Fibroblast of lung (primary cell): Measurements from ENCODE around the gene RREB1. TPM values are rescaled to one million over a fixed set of nuclear protein-coding genes. Genes with fewer than 3 reads are reported as not detected.

Experiments used
- DNase-seq, 2 donors: peaks; one replicate each; pipeline versions ENCODE4 v3.0.0 to v3.0.0-alpha.2; 2010; ENCODE audit warnings: low read depth in 2 of 2
- H2AFZ ChIP-seq: 2 replicates; pipeline ENCODE4 v1.5.1; 2012; ENCODE audit warnings: low read length, control low read depth, inconsistent platforms
- H3K27ac ChIP-seq: 2 replicates; pipeline ENCODE4 v1.5.1; 2011; ENCODE audit warnings: low read length, control low read depth; ENCODE audit not compliant: insufficient read depth
- H3K27me3 ChIP-seq: 2 replicates; pipeline ENCODE4 v1.5.1; 2011; ENCODE audit warnings: mild to moderate bottlenecking, low read length; ENCODE audit not compliant: control insufficient read depth, insufficient read depth
- H3K36me3 ChIP-seq: 2 replicates; pipeline ENCODE4 v1.5.1; 2011; ENCODE audit warnings: low read length; ENCODE audit not compliant: control insufficient read depth, insufficient read depth
- H3K4me1 ChIP-seq: 2 replicates; pipeline ENCODE4 v1.5.1; 2011; ENCODE audit warnings: low read length; ENCODE audit not compliant: control insufficient read depth, insufficient read depth; ENCODE audit errors: extremely low read depth
- H3K4me2 ChIP-seq: 2 replicates; pipeline ENCODE4 v1.5.1; 2011; ENCODE audit warnings: low read length, control low read depth; ENCODE audit not compliant: insufficient read depth; ENCODE audit errors: extremely low read depth
- H3K4me3 ChIP-seq, 4 experiments: fragments of 200-600 bp in 1 of 4; sonication (generic) in 1 of 4; replicated peaks in 1 of 4; 2 replicates each; pipeline ENCODE4 v1.5.1; 2011 to 2016; ENCODE audit warnings: low read length in 4 of 4, low read depth in 3 of 4, mild to moderate bottlenecking in 3 of 4, control low read depth in 2 of 4, inconsistent platforms in 1 of 4, mixed read lengths in 1 of 4; ENCODE audit not compliant: insufficient read depth in 1 of 4; ENCODE audit errors: control extremely low read depth in 1 of 4
- H3K79me2 ChIP-seq: 2 replicates; pipeline ENCODE4 v1.5.1; 2012; ENCODE audit warnings: mild to moderate bottlenecking, low read length, inconsistent platforms; ENCODE audit not compliant: control insufficient read depth, insufficient read depth
- H3K9ac ChIP-seq: 2 replicates; pipeline ENCODE4 v1.5.1; 2011; ENCODE audit warnings: mild to moderate bottlenecking, low read length, control low read depth; ENCODE audit not compliant: insufficient read depth
- H3K9me3 ChIP-seq: 2 replicates; pipeline ENCODE4 v1.5.1; 2012; ENCODE audit warnings: low read depth, low read length; ENCODE audit not compliant: control insufficient read depth, insufficient read depth
- H4K20me1 ChIP-seq: 2 replicates; pipeline ENCODE4 v1.5.1; 2011; ENCODE audit warnings: low read length; ENCODE audit not compliant: control insufficient read depth, insufficient read depth; ENCODE audit errors: extremely low read depth
- EZH2 ChIP-seq: IDR thresholded peaks from 2 replicates; pipeline ENCODE4 v1.5.1; 2012; ENCODE audit warnings: low read length, control low read depth, mild to moderate bottlenecking; ENCODE audit errors: missing control alignments
- polyA plus RNA-seq, 2 donors: library from polyadenylated mRNA; depleted of rRNA in 1 of 2; stranded (reverse) in 1 of 2; unstranded in 1 of 2; fragments of >200 nt; gene quantifications; 2 replicates each; pipeline ENCODE4 v1.2.1, GENCODE V29; 2011 to 2012; ENCODE audit warnings: missing spikeins in 1 of 2
- total RNA-seq: library from RNA; depleted of rRNA; stranded (reverse); fragments of >200 nt; gene quantifications from 2 replicates; pipeline ENCODE4 v1.2.1, GENCODE V29; 2014
- TF ChIP-seq, protein P1 (sequence below), 2 donors: IDR thresholded peaks in 1 of 2; conservative IDR thresholded peaks in 1 of 2; 1 replicate in 1 of 2; 2 replicates in 1 of 2; pipeline ENCODE4 v1.5.1; 2011 to 2012; ENCODE audit warnings: low read length in 2 of 2, control low read depth in 1 of 2, inconsistent platforms in 1 of 2, low read depth in 1 of 2, mild to moderate bottlenecking in 1 of 2

Gene RREB1
- total and polyA plus RNA-seq, 2 donors (not counting 1 experiment from before 2014, with no cell fraction given), result 2.4 to 18.8 TPM

DNA sequence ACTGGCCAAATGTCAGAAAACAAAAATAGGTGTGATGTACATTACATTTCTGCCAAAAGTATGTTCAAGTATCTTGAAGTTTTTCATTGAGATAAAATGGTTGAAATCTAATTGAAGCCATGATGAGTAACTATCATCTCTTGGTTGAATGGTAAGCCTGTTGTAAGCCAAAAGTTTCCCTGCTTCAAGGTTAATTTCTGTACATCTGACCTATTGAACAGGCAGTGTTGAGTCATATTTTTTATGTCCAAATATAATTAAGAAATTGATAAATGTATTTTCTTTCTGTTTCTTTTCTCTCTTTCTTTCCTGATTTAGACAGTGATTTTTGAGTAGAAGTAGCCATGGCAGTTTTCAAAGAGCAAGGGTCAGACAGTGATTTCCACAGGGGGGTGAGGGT, 4.4 kb downstream of the RREB1 start:
- H3K36me3 ChIP-seq, result no peaks in the 10 kb centered on the region
- no peaks in the 10 kb centered on the region for H3K9me3 ChIP-seq
- H3K79me2 ChIP-seq, result peaks cover 89% of the 10 kb centered on the region
- H3K4me1 ChIP-seq, result peaks cover 9% of the 10 kb centered on the region
- H3K4me3 ChIP-seq, result no peak overlapping the region
- H3K27ac ChIP-seq, result no peak overlapping the region
- TF ChIP-seq, protein P1, sequence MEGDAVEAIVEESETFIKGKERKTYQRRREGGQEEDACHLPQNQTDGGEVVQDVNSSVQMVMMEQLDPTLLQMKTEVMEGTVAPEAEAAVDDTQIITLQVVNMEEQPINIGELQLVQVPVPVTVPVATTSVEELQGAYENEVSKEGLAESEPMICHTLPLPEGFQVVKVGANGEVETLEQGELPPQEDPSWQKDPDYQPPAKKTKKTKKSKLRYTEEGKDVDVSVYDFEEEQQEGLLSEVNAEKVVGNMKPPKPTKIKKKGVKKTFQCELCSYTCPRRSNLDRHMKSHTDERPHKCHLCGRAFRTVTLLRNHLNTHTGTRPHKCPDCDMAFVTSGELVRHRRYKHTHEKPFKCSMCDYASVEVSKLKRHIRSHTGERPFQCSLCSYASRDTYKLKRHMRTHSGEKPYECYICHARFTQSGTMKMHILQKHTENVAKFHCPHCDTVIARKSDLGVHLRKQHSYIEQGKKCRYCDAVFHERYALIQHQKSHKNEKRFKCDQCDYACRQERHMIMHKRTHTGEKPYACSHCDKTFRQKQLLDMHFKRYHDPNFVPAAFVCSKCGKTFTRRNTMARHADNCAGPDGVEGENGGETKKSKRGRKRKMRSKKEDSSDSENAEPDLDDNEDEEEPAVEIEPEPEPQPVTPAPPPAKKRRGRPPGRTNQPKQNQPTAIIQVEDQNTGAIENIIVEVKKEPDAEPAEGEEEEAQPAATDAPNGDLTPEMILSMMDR (conservative IDR thresholded peaks at IDR 0.05 in 1 of 2, IDR thresholded peaks at IDR 0.05 in 1 of 2; ENCODE audit: low read depth in 1 of 2, low read length in 2 of 2), result no peak
- no peak for TF ChIP-seq EZH2
- no peak overlapping the region for H2AFZ ChIP-seq
- no peaks in the 10 kb centered on the region for H3K27me3 ChIP-seq
- no peak overlapping the region for H3K4me2 ChIP-seq
- H4K20me1 ChIP-seq, result peaks cover 6% of the 10 kb centered on the region
- no peak for DNase-seq
- H3K9ac ChIP-seq, result no peak overlapping the region

DNA sequence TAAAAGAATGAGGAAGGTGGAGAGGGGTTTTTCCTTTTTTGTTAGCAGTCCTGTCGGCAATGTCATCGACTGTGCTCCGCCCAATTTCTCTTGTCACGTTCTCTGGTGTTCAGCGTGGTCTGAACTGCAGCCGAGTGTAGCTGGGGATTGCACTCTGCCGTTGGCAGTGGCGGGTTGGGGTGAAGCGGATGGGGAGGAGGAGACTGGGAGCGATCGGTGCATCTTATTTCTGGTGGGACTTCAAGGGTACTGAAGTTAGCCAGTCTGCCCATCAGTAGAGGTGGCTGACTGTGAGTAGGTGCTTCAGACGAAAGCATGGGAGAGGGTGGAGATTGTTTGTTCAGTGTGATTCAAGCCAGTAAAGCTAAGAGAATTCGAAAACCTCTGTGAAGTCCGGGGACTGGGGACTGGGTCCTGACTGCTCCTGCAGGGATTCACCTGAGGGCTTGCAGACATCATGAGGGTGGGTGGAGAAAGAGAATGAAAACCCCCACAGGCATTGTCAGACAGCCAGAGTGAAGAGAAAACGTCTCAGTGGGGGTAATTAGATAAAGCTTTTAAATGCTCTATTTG, 5.1 kb downstream of the RREB1 start:
- Histone ChIP-seq H3K4me2 (no peak overlapping the region), H3K9ac (no peak overlapping the region), H3K9me3 (no peaks in the 10 kb centered on the region), H2AFZ (no peak overlapping the region), H3K27ac (no peak overlapping the region), H4K20me1 (peaks cover 6% of the 10 kb centered on the region), H3K79me2 (peaks cover 95% of the 10 kb centered on the region), H3K27me3 (no peaks in the 10 kb centered on the region), H3K4me3 (no peak overlapping the region), H3K4me1 (peaks cover 9% of the 10 kb centered on the region), H3K36me3 (no peaks in the 10 kb centered on the region)
- DNase-seq, result no peak
- TF ChIP-seq, protein P1 (conservative IDR thresholded peaks at IDR 0.05 in 1 of 2, IDR thresholded peaks at IDR 0.05 in 1 of 2; ENCODE audit: low read depth in 1 of 2, low read length in 2 of 2), result no peak
- TF ChIP-seq EZH2, result no peak

DNA sequence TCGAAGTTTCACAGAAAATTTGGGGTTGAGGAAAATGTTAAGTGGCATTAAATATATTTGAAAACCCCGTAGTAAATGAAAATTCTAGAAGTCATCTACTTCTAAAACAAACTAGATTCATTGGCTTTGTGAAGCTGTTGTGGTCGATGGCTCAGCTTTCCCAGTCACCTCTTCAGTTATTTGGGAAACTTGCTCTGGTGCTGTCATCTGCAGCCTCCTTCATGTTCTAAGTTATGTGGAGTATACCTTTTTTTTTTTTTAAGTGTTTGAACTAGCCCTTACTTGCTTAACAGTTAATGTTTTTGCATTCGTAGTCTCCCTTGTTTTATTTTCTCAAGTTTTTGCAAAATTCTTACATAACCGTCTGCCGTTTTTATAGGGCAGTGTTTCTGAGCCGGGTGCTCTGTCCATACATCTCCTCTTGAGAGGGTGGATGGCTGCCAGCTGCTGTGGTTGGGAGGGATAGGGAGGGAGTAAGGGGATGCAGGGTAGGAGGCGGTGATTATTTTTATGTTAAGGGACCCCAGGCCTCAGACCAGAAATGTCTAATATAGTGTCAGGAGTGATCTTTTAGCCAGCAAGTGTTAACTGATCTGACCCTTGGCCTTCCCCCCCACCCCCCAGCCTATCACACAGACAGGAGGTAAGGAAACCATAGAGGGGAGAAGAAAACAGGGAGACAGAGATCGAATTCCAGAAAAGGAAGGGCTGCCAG, 7.1 kb downstream of the RREB1 start:
- Histone ChIP-seq H3K36me3 (peaks cover 1% of the 10 kb centered on the region), H3K4me1 (peaks cover 9% of the 10 kb centered on the region), H2AFZ (no peak overlapping the region), H3K27me3 (no peaks in the 10 kb centered on the region), H3K4me3 (no peak overlapping the region), H3K27ac (no peak overlapping the region), H3K4me2 (peak overlapping the region; percentile 27), H3K9ac (no peak overlapping the region), H3K9me3 (no peaks in the 10 kb centered on the region), H3K79me2 (peaks cover 99% of the 10 kb centered on the region), H4K20me1 (peaks cover 8% of the 10 kb centered on the region)
- TF ChIP-seq, protein P1 (conservative IDR thresholded peaks at IDR 0.05 in 1 of 2, IDR thresholded peaks at IDR 0.05 in 1 of 2; ENCODE audit: low read depth in 1 of 2, low read length in 2 of 2), result no peak
- no peak for TF ChIP-seq EZH2
- peak in 1 of 2 donors; percentile 33 for DNase-seq
